HL-60 (cell line): ENCODE results near the gene AIFM2.
A peak's percentile ranks its signal among the peaks of the same experiment; 100 is the strongest.

Source experiments
- DNase-seq, 2 experiments: peaks; one replicate each; pipeline ENCODE4 v3.0.0-alpha.2; 2010 to 2020; ENCODE audit warnings: low read depth in 1 of 2, low spot score in 1 of 2
- H3K27ac ChIP-seq: fragments of 250-450 bp; sonication (Bioruptor Pico); replicated peaks from 2 replicates; pipeline ENCODE4 v1.5.1; 2020; ENCODE audit warnings: mild to moderate bottlenecking, moderate library complexity
- H3K27me3 ChIP-seq: fragments of 250-450 bp; sonication (Bioruptor Pico); 2 replicates; pipeline ENCODE4 v1.5.1; 2021; ENCODE audit warnings: mild to moderate bottlenecking, moderate library complexity; ENCODE audit not compliant: insufficient read depth, poor library complexity, severe bottlenecking
- H3K4me3 ChIP-seq: replicated peaks from 2 replicates; pipeline ENCODE4 v1.5.1; 2011; ENCODE audit warnings: mild to moderate bottlenecking, control low read depth, low read length; ENCODE audit not compliant: insufficient read depth
- CTCF ChIP-seq: IDR thresholded peaks from one replicate; pipeline ENCODE4 v1.5.1; 2011; ENCODE audit warnings: low read length, control low read depth, inconsistent platforms; ENCODE audit not compliant: insufficient read depth
- GABPA ChIP-seq: IDR thresholded peaks from 2 replicates; pipeline ENCODE4 v1.6.1; 2012; ENCODE audit warnings: low read depth
- POLR2AphosphoS5 ChIP-seq: IDR thresholded peaks from 2 replicates; pipeline ENCODE4 v1.6.1; 2012; ENCODE audit warnings: low read depth
- REST ChIP-seq: IDR thresholded peaks from 2 replicates; pipeline ENCODE4 v1.6.1; 2012; ENCODE audit warnings: low read depth; ENCODE audit not compliant: insufficient replicate concordance
- SPI1 ChIP-seq: IDR thresholded peaks from 2 replicates; pipeline ENCODE4 v1.6.1; 2012; ENCODE audit warnings: low read depth, mild to moderate bottlenecking, borderline replicate concordance

Gene AIFM2

GRCh38 chr10:70175516-70175915 is 42.9 kb upstream of the AIFM2 start:
- no peak overlapping the region for H3K27ac ChIP-seq
- H3K4me3 ChIP-seq, result no peak overlapping the region
- TF ChIP-seq GABPA (no peak), REST (no peak), POLR2AphosphoS5 (no peak), CTCF (no peak), SPI1 (no peak)
- H3K27me3 ChIP-seq, result no peaks in the 10 kb centered on the region
- DNase-seq, result no peak

- DNase-seq, result peak; percentile 48 to 73
- Histone ChIP-seq H3K27me3 (no peaks in the 10 kb centered on the region), H3K4me3 (no peak overlapping the region), H3K27ac (peak overlapping the region; percentile 49)
- TF ChIP-seq POLR2AphosphoS5 (no peak), SPI1 (peak; percentile 32; the same call in 1 of the 2 replicates), REST (no peak), CTCF (no peak), GABPA (peak; percentile 68)
These were observed 41.6 kb upstream of the AIFM2 start for GRCh38 chr10:70174058-70174741.

GRCh38 chr10:70169649-70170364 is 37.2 kb upstream of the AIFM2 start:
- Histone ChIP-seq H3K4me3 (peak overlapping the region; percentile 98), H3K27me3 (no peaks in the 10 kb centered on the region), H3K27ac (peak overlapping the region; percentile 90)
- TF ChIP-seq SPI1 (peak; percentile 25; the same call in 1 of the 2 replicates), GABPA (no peak)
- DNase-seq, result no peak

GRCh38 chr10:70169011-70169410 is 36.4 kb upstream of the AIFM2 start:
- no peak for DNase-seq
- H3K27me3 ChIP-seq, result no peaks in the 10 kb centered on the region
- peak overlapping the region; percentile 98 for H3K4me3 ChIP-seq
- peak overlapping the region; percentile 90 for H3K27ac ChIP-seq
- TF ChIP-seq REST, result no peak
- TF ChIP-seq GABPA, result no peak
- no peak for TF ChIP-seq CTCF
- no peak for TF ChIP-seq POLR2AphosphoS5
- no peak for TF ChIP-seq SPI1
